ENCODE results near the gene HOXA1. TPM values are rescaled to one million over a fixed set of nuclear protein-coding genes. Genes with fewer than 3 reads are reported as not detected.
A peak's percentile ranks its signal among the peaks of the same experiment; 100 is the strongest.

Gene HOXA1
- total RNA-seq, 1 donor from 2014 or later: 0.08 TPM

GRCh38 chr7:27117887-27118491 lies 22.2 kb upstream of the HOXA1 start:
- peak; percentile 38 for DNase-seq (ENCODE audit: low spot score)
- ATAC-seq: no peak

DNA sequence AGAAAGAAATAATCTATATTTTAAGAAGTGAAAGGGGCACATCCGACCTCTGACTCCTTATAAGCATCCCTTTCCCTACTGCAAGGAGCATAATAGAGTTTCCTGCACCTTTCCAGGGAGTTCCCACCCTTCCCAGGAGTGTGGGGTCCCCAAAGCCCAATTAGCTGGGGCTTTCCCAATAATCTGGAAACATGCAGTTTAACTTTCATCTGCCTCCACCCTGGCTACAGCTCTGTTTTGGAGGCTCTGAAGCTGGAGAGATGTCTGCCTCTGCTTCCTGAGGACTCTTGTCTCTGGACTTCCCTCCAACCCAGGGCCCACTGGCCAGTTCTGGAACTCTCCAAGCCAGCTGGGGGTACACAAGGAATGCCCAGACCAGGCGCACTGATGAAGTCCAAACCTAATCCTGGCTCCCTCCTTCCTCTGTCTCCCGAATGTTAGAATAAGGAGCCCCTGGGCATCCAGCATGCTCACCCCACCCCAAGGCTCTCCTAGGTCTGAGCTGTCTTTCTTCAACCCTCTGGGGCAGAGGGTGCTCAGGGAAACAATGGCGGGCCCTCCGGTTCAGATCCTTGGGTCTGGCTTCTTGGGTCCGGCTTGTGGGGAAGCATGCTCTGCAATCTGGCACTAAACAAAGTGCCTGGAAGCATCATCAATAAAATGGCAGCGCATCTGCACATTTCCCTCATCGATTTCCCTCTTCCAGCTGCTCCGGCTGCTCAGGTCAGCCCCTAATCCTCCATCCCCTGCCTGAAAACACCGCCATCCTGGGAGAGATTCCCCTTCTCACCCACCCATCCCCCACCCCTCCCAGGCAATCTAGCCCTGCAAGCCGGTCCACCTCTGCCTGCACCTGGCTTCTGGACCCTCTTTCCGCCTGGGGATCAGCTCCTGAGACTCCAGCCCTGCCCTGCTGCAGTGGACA lies 21.4 kb upstream of the HOXA1 start:
- DNase-seq (ENCODE audit: low spot score) (peak; percentile 30), ATAC-seq (no peak)

DNA sequence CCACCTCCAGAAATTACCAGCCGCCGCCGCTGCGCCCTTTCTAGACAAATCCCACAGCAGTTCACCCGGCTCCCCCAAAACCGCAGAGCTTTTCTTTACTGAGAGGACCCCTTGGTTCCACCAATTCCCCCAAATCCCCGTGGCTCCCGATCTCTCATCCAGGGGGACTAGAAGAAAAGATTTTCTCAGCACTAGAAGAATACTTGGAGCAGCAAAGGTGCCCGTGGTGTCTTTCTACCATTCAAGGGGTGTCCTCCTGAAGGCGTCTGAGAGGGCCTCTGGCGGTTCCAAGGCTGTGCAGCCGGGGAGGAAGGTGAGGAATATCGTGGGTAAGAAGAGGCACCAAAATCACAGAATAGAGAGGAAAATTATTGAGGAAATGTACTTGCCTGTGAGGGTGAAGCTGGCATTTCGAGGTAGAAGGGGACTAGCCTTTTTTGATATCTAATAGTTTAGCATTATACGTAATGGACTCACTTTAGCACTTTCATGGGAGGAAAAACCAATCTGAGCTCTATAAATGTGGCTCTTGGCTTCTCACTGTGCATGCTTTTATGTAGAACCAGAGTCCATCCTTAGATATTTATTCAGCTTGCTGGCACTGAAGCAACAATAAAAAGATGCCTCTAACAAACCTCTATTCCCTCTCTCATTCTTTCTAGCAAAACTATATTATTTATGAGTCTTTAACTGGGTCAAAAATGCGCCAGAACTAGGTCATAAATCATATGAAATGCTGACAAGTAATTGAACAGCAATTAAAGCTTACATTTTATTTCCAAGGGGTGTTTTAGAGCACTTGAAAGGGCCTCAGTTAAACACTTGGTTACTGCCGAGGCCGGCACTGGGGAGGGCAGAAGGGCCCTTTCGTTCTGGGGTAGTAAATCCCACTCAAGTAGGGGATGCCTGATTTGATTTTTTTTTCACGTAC lies 20.5 kb upstream of the HOXA1 start:
- DNase-seq (ENCODE audit: low spot score): peak; percentile 18

DNA sequence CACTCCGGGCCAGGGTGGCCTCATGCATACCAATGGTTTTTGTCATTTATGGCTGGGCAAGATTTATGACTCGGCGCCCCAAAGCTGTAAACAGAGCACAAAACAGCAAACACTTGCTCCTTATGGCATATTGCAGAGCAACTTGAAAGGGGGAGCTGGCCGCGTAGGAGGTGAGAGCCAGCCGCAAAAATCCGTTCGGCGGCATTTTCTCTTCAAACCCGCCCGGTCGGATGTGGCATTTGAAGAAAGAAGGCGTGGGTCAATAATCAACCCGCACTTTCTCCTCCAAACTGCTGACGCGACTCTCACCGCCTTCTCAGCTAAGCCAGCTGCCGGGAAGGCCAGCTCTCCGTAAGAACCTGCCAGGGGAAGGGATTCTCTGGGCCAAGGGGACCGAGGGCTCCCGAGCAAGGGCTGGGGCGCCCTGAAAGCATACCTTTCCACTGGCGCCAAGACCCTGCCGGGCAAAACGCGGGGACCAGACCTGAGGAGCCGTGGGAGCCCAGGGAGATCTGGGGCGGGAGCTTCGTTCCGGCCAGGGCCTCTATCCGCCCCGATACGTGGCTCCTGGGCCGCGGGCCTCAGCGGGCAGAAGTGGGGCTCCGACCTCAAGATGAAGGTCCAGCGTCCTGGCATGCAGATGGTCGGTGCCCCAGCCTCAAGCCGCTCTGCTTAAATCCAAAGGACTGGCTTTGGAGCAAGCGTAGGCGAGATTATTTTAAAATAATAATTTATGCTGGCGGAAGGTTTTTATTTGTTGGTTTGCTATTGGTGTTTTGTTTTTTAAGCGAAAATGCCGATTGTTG lies 19.6 kb upstream of the HOXA1 start:
- ATAC-seq: no peak
- DNase-seq (ENCODE audit: low spot score): no peak

More for the DNA sequence above, 20.5 kb upstream of the HOXA1 start:
- ATAC-seq: no peak

GRCh38 chr7:27114881-27115220 lies 19.1 kb upstream of the HOXA1 start:
- ATAC-seq: no peak

GRCh38 chr7:27113991-27114769 lies 18.4 kb upstream of the HOXA1 start:
- peak; percentile 50 for ATAC-seq
- no peak for DNase-seq (ENCODE audit: low spot score)

More at GRCh38 chr7:27114881-27115220, 19.1 kb upstream of the HOXA1 start:
- no peak for DNase-seq (ENCODE audit: low spot score)

DNA sequence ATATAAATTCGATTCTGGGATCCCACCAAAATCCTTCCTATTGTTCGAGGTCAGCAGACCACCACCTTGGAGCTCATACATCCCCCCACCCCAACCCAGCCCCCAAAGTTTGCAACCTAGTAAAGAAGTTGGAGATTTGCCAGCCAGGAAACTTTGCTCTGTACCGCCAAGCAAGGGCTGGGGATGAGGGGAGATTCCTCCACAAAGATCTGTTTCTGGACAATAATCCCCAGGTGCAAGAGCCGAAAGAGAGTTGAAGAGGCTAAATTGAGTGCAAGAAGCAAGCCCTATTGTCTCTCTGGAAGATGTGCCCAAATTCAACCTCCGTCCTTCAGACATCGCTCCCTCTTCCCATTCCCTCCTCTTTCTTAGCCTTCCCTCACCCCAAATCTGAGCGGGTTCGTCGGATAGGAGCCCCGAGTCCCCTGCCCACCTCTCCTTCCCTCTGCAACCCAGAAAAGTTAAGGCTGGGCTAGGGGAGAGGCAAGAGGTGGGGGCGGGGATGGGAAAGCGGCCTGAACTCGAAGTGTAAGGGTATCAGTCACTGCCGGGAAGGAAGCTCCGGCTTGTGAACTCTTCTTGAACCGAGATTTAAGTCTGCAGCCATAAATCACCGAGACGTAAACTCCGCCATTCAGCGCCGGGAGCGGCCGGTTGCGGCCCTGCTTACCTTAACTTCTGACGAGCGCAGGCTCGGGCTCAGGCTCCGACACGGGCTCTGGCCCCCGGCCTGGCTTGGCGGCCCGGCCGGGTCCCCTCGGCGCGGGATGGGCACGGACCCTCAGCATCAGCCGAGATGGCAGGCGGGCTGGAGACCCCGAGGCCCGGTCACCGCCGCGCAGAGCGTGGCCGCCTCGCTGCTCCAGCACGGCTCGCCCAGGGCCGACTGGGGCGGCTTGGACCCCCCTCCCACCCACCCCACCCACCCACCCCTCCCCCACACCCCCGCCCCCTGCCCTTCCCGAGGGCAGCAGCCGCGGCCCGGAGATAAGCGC lies 17.5 kb upstream of the HOXA1 start:
- DNase-seq (ENCODE audit: low spot score): no peak

GRCh38 chr7:27112361-27112760 lies 16.6 kb upstream of the HOXA1 start:
- DNase-seq (ENCODE audit: low spot score): no peak
- ATAC-seq: no peak

More for the DNA sequence above, 17.5 kb upstream of the HOXA1 start:
- ATAC-seq: peak; percentile 53

- ATAC-seq: no peak
- DNase-seq (ENCODE audit: low spot score): no peak
These were observed 16.0 kb upstream of the HOXA1 start for GRCh38 chr7:27111751-27112277.

DNA sequence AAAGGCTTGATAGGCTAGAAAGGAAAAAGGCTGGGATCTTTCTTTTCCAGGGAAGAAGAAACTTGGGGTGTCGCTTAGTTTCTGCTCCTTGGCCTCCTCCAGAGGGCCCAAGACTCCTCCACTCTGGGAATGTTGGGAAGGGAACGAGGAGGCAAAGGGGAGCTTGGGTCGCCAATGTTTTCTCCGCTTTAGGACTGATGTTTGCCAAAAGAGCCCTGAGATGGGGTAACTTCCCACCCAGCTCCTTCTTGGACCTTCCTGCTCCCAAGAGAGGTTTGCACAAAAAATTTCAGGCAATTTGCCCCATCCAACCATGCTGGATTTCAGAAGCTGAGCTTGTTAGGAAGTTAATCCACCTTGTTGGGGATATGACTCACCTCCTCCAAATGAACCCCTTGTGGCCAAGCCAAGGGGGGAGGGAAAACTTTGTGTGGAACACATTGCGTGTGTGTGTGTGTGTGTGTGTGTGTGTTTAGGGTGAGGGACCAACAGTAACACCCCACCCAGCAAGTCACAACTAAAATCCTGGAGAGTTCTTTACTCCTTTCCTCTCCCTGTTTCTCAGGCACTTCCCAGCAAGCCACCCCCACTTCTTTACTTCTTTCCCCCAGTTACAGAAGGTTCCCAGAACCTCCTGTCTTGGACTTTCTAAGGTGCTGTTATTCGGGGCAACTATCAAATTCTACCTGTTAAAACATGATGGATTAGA lies 15.4 kb upstream of the HOXA1 start:
- ATAC-seq: no peak
- no peak for DNase-seq (ENCODE audit: low spot score)

- DNase-seq (ENCODE audit: low spot score): no peak
These were observed 14.6 kb upstream of the HOXA1 start for GRCh38 chr7:27110186-27111031.

DNA sequence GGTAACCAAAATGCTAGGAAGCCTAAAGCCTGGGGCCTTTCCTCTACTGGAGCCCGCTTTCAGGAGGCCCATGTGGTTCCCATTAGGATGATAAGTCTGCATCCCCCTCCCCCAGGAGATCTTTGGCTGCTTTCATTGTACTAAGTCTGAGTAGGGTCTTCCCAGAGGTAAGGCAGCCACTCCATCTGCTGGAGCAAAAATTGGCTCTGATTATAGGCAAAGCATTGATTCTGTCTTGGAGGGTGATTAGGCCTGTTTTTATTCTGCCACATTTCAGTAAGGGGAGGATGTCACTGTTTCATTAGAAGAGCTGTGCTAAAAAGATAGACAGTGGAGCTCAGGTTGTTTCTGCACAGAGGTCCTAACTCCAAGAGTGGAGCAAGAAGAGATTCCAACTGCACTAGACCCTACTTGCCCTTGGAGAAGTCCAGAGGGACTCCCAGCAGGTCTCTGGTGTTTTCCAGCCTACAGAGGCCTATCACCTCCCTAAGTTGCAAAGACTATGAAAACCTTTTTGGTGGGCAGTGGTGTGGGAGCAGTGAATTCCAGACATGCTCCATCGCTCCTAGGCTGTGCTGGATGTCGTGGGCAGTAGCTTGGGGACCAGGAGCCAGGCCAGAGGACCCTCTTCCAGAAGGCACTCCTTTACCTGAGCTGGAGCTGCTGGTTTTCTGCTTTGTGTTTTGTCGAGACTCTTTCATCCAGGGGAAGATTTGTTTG lies 13.8 kb upstream of the HOXA1 start:
- ATAC-seq: no peak
- no peak for DNase-seq (ENCODE audit: low spot score)

More at GRCh38 chr7:27110186-27111031, 14.6 kb upstream of the HOXA1 start:
- ATAC-seq: no peak

- DNase-seq (ENCODE audit: low spot score): no peak
- peak; percentile 72 for ATAC-seq
These were observed 12.8 kb upstream of the HOXA1 start for GRCh38 chr7:27108390-27109127.

DNA sequence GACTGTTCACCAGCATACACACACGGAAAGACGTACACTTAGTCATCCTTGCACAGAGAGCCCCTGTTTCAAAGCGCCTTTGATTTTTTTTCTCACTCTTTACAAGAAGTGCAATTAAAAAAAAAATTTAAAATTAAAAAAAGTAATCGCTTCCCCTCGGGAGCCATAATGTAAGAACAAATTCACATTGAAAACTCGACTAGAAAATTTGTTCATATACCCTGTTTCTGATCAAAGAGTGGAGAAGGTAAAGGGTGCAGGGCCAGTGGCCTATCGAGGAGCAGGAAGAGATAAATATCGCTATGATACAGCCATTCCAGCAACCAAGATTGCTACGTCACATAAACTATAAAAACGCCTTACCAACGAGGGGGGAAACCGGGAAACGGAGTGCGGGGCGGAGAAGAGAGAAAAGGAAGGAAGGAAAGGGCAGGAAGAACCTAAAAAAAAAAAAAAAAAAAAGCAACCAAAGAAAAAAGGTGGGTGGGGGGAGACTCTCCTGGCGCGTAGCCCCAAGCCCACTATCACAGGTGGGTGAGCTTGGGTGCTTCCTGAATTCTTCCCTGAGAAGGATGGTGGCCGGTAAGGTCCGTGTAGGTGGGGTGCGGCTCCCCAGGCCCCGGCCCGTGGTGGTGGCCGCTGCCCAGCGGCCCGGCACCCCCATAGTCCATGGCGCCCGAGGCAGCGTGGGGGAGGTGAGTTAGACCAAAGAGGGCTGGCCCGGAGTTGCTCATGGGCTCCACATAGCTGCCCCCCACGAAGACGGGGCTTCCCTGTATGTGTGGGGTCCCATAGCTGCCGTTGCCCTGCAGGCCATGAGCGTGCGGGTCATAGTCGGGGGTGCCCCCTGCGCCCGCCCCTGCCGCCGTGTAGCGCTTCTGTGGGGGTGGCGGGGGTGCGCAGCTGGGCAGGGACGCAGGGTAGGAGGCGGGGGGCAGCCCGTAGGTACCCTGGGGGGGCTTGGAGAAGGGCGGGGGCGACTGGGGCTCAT lies 11.9 kb upstream of the HOXA1 start:
- ATAC-seq (peak; percentile 10), DNase-seq (ENCODE audit: low spot score) (no peak)

Data from left lobe of liver (tissue), 2 donors.